ENCODE data around the gene PDS5B. TPM values are rescaled to one million over a fixed set of nuclear protein-coding genes. Genes with fewer than 3 reads are reported as not detected.
A peak's percentile ranks its signal among the peaks of the same experiment; 100 is the strongest.

Gene PDS5B
- total RNA-seq, 2 donors from 2014 or later, result 44.0 to 47.1 TPM

GRCh38 chr13:32622827-32623226 is 36.6 kb downstream of the PDS5B start:
- Histone ChIP-seq H3K4me1 (ENCODE audit: control insufficient read depth in 1 of 2, low read depth in 2 of 2) (peaks cover 29 to 41% of the 10 kb centered on the region in 2 donors), H3K27ac (no peak overlapping the region)

GRCh38 chr13:32624441-32624840 is 38.2 kb downstream of the PDS5B start:
- Histone ChIP-seq H3K27ac (peak overlapping the region; percentile 4 to 42), H3K9me3 (peaks cover 8% of the 10 kb centered on the region), H3K4me3 (peak overlapping the region; percentile 6), H3K27me3 (replicated peaks; ENCODE audit: insufficient read depth) (no peaks in the 10 kb centered on the region), H3K36me3 (no peaks in the 10 kb centered on the region), H3K4me1 (ENCODE audit: control insufficient read depth in 1 of 2, low read depth in 2 of 2) (peaks cover 37 to 49% of the 10 kb centered on the region in 2 donors)
- no peak for TF ChIP-seq CTCF (IDR thresholded peaks at IDR 0.05)
- ATAC-seq (ENCODE audit: insufficient number of reproducible peaks, low FRiP score, low read depth) (no peak), DNase-seq (ENCODE audit: low spot score) (no peak)

More at GRCh38 chr13:32622827-32623226, 36.6 kb downstream of the PDS5B start:
- Histone ChIP-seq H3K9me3 (peaks cover 8% of the 10 kb centered on the region), H3K4me3 (no peak overlapping the region), H3K36me3 (no peaks in the 10 kb centered on the region), H3K27me3 (replicated peaks; ENCODE audit: insufficient read depth) (no peaks in the 10 kb centered on the region)
- DNase-seq (ENCODE audit: low spot score), result no peak
- no peak for ATAC-seq (ENCODE audit: insufficient number of reproducible peaks, low FRiP score, low read depth)
- TF ChIP-seq CTCF (IDR thresholded peaks at IDR 0.05), result no peak

GRCh38 chr13:32627793-32628192 is 41.5 kb downstream of the PDS5B start:
- peaks cover 41 to 60% of the 10 kb centered on the region in 2 donors for H3K4me1 ChIP-seq (ENCODE audit: control insufficient read depth in 1 of 2, low read depth in 2 of 2)
- no peak overlapping the region for H3K4me3 ChIP-seq
- ATAC-seq (ENCODE audit: insufficient number of reproducible peaks, low FRiP score, low read depth) (no peak), DNase-seq (ENCODE audit: low spot score) (no peak)
- H3K27me3 ChIP-seq (replicated peaks; ENCODE audit: insufficient read depth), result no peaks in the 10 kb centered on the region
- TF ChIP-seq CTCF (IDR thresholded peaks at IDR 0.05), result no peak
- H3K9me3 ChIP-seq, result peaks cover 2% of the 10 kb centered on the region
- no peaks in the 10 kb centered on the region for H3K36me3 ChIP-seq
- no peak overlapping the region for H3K27ac ChIP-seq

GRCh38 chr13:32629313-32629712 is 43.1 kb downstream of the PDS5B start:
- peaks cover 41 to 53% of the 10 kb centered on the region in 2 donors for H3K4me1 ChIP-seq (ENCODE audit: control insufficient read depth in 1 of 2, low read depth in 2 of 2)
- DNase-seq (ENCODE audit: low spot score) (no peak), ATAC-seq (ENCODE audit: insufficient number of reproducible peaks, low FRiP score, low read depth) (no peak)
- no peaks in the 10 kb centered on the region for H3K9me3 ChIP-seq
- no peaks in the 10 kb centered on the region for H3K36me3 ChIP-seq
- TF ChIP-seq CTCF (IDR thresholded peaks at IDR 0.05), result no peak
- H3K4me3 ChIP-seq, result no peak overlapping the region
- no peaks in the 10 kb centered on the region for H3K27me3 ChIP-seq (replicated peaks; ENCODE audit: insufficient read depth)
- H3K27ac ChIP-seq, result no peak overlapping the region

- DNase-seq (ENCODE audit: low spot score) (no peak), ATAC-seq (ENCODE audit: insufficient number of reproducible peaks, low FRiP score, low read depth) (no peak)
- Histone ChIP-seq H3K9me3 (no peaks in the 10 kb centered on the region), H3K27ac (no peak overlapping the region), H3K4me3 (no peak overlapping the region), H3K27me3 (replicated peaks; ENCODE audit: insufficient read depth) (no peaks in the 10 kb centered on the region), H3K4me1 (ENCODE audit: control insufficient read depth in 1 of 2, low read depth in 2 of 2) (peaks cover 38 to 47% of the 10 kb centered on the region in 2 donors), H3K36me3 (no peaks in the 10 kb centered on the region)
- TF ChIP-seq CTCF (IDR thresholded peaks at IDR 0.05), result no peak
Observed at GRCh38 chr13:32629866-32630265, 43.6 kb downstream of the PDS5B start.
